Smooth muscle cell of the brain vasculature (primary cell): ENCODE measurements around the gene KLHL25.
A peak's percentile ranks its signal among the peaks of the same experiment; 100 is the strongest.
"Not testable (repeated sequence)": the region's sequence is repeated elsewhere in the genome, so short reads cannot be mapped to it uniquely, and the experiment has no call there.

Experiments used
- DNase-seq: peaks from one replicate; pipeline ENCODE4 v3.0.0-alpha.2; 2012; ENCODE audit warnings: low read depth, low spot score

The KLHL25 gene, protein sequence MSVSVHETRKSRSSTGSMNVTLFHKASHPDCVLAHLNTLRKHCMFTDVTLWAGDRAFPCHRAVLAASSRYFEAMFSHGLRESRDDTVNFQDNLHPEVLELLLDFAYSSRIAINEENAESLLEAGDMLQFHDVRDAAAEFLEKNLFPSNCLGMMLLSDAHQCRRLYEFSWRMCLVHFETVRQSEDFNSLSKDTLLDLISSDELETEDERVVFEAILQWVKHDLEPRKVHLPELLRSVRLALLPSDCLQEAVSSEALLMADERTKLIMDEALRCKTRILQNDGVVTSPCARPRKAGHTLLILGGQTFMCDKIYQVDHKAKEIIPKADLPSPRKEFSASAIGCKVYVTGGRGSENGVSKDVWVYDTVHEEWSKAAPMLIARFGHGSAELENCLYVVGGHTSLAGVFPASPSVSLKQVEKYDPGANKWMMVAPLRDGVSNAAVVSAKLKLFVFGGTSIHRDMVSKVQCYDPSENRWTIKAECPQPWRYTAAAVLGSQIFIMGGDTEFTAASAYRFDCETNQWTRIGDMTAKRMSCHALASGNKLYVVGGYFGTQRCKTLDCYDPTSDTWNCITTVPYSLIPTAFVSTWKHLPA

DNA sequence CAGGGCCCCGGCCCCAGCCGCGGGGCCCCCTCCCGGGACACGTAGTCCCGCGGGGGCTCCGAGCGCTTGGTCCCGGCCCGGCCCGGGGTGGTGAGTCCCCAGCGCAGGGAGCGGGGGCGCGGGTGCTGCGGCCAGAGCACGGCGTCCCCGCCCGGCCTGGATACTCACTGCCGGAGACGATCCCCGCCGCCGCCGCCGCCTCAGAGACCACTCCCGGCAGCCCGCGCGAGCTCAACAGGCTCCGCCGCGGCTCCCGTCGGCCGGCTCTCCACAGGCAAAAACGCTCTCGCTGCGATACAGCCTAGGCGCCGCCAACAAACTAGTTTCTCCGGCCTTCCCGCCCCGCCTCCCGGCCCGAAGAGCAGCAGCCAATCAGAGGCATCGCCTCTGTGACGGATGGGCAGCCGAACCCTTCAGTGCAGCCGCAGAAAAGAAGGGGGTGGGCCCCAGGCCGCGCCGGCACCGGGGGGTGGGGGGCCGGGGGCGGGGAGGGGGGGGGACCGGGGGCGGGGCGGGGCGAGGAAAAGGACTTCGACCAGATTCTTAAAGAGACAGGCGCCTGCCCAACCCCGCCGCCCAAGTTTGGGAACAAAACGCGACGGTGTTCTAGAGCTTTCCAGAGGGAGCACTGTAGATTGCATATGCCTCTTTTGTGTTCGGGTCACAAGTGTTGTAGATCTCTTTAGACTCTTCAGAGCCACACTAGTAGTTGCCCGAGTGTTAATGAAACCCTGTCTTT, at the start of gene KLHL25:
Gene KLHL25 (minus strand): TSS at position 328 of the 739 bp plus-strand sequence. CDS start 25,115 bp downstream, outside the sequence.
- DNase-seq = peak; percentile 86

DNA sequence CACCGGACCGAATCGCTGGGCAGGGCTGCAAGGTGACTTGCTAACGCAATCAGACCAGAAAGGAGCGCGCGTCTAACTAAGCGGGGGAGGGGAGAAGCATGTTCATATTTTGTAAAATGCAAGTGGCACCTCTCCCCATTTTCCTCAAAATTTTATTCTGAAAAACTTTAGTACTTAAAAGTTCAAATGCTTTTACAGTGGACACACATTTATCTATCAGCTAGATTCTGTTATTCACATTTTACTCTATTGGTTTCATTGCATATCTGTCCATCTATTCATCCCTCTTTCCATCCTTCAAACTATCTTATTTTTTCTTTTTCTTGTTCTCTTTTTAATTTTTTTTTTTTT, 46.1 kb upstream of the KLHL25 start:
- DNase-seq = no peak

GRCh38 chr15:85840079-85840801, 45.5 kb upstream of the KLHL25 start:
- DNase-seq = no peak

- no peak for DNase-seq
Measured at GRCh38 chr15:85839643-85840042, 44.9 kb upstream of the KLHL25 start.

GRCh38 chr15:85838655-85839054, 43.9 kb upstream of the KLHL25 start:
- DNase-seq = no peak

GRCh38 chr15:85837881-85838280, 43.2 kb upstream of the KLHL25 start:
- DNase-seq = no peak

DNA sequence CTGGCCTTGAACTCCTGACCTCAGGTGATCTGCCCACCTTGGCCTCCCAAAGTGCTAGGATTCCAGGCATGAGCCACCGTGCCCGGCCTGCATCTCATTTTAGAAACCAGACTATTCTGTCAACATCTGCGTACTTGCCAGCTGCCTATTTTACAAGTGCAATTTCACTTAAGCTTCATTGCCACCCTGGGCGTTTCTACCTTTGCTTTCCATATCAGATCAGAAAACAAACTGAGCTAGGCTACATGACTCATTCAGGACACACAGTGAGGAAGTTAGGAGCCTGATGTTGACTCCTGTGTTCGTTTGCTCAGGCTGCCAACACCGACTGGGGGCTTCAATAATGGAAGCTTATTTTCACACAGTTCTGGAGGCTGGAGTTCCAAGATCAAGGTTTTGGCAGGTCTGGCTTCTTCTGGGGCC, 42.3 kb upstream of the KLHL25 start:
- DNase-seq = no peak

DNA sequence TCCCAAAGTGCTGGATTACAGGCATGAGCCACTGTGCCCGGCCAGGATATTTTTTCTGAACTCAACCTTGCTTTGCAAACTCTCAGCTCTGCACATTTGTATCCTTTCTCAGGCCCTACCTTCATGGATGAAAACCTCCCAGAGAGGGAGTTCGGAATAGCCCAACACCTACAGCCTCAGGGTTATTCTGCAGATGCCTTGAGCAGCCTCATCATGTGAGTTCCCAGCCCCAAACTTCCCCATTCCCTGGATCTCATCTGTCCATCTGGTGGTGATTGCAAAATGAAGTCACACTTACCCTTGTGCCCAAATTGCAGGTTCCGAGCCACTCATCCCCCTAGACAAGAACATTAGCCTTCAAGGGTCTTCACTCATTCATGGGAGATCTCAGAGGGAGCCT, 39.9 kb upstream of the KLHL25 start:
- DNase-seq = no peak

GRCh38 chr15:85832394-85832793, 37.7 kb upstream of the KLHL25 start:
- no peak for DNase-seq

- peak; percentile 26 for DNase-seq
Measured at GRCh38 chr15:85831415-85832113, 36.8 kb upstream of the KLHL25 start.

GRCh38 chr15:85829754-85830153, 35.0 kb upstream of the KLHL25 start:
- DNase-seq = not testable (repeated sequence)

- DNase-seq = no peak
Measured at GRCh38 chr15:85828874-85829273, 34.1 kb upstream of the KLHL25 start.

DNA sequence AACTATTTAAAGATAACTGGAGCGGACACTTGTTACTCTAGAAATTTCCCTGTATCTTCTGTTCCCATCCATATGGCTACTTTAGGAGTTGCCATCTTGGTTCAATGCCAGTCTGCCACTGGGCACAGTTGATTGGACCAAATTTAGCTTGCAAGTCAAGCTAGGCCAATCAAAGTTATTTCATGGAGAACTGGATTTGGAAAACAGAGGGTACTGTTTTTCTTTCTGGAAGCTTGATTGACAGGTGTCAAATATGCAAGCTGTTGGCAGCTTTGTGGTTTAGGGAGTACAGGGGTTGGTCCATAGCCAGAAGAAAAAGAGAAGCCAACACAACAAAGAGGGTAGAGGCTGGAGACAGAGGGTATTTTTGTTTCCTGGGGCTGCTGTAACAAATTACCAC, 33.4 kb upstream of the KLHL25 start:
- DNase-seq = no peak

DNA sequence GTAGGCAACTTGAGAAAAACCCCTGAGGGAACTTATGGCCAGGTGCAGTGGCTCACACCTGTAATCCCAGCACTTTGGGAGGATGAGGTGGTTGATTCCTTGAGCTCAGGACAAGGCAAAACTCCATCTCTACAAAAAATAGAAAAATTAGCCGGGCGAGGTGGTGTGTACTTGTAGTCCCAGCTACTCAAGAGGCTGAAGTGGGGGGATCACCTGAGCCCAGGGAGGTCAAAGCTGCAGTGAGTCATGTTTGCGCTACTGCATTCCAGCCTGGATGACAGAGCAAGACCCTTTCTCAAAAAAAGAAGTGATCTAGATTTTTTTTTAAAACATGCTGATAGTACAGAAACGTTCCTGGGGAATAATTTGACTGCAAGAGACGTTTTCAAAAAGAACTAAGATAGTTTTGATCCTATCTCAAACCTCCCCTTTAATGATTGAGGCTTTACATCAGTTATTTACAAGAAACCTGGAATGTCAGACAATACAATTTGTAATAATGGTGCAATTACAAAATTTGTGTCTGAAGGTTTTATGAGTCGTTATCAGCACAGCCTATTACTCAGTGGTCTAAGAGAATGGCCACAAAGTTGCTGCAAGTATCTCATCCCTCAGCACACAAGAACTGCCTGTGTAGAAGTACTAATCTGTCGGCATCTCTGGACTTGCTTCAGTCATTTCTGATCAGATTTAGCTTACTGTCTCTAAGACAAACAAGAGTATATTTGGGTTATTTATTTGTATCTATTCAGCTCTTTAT, 32.2 kb upstream of the KLHL25 start:
- no peak for DNase-seq

DNA sequence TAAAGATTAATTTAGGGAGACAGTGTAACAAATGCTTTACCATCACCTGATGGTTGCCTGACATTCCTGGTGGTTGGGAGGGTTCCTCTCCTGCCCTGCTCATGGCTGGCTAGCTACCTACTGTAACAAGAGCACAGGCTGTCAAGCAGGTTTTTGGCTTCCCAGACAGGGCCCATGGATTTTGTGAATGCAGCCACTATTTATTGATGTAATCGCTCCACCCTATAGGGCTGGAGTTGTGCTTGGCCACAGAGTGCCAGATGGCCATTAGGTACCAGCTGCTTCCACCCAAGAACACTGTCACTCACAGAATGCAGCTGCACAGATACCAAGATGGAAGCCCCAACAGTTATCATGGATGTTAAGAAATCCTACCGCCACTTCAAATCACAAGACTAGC, 31.0 kb upstream of the KLHL25 start:
- DNase-seq = no peak

- no peak for DNase-seq
Measured at GRCh38 chr15:85825118-85825517, 30.4 kb upstream of the KLHL25 start.

GRCh38 chr15:85821545-85821944, 26.8 kb upstream of the KLHL25 start:
- no peak for DNase-seq

- DNase-seq = no peak
Measured at GRCh38 chr15:85819938-85820337, 25.2 kb upstream of the KLHL25 start.

DNA sequence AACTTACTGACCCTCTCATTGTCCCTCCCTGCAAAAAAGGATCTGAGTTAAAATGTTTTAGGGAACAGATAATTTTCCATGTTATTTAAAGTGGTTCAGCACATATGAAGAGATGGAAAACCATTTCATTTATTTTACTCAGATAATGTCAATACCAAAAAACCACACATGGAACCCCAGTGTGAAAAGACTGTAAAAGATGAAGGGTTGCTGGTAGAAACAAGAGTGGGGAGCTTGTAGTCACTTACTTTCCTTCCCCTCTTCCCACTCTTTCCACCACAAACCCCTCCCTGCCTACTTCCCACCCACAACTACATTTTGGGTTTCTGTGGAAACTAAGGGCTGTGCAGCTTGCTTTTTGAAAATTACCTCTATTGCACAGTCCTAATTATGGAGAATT, 18.5 kb upstream of the KLHL25 start:
- DNase-seq = no peak

DNA sequence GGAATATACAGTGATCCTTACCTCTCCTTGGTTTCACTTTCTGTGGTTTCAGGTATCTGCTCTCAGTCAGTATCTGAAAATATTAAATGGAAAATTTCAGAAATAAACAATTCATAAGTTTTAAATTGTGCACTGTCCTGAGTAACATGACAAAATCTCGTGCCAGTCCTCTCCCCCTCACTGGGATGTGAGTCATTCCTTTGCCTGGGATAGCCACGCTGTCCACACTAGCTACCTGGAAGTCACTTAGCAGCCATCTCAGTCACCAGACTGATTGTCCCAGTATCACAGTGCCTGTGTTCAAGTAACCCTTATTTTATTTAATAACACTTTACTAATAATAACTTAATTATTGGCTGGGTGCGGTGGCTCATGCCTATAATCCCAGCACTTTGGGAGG, 15.3 kb upstream of the KLHL25 start:
- no peak for DNase-seq

- no peak for DNase-seq
Measured at GRCh38 chr15:85805420-85805819, 10.7 kb upstream of the KLHL25 start.
